K562 (cell line): Measurements from ENCODE around the gene SKOR1. TPM values are rescaled to one million over a fixed set of nuclear protein-coding genes. Genes with fewer than 3 reads are reported as not detected.

Experiments
- CEBPB ChIP-seq: fragments of 450-650 bp; IDR thresholded peaks from 2 replicates; pipeline ENCODE4 v1.6.1; 2016; ENCODE audit warnings: missing genetic modification characterization, missing compliant biosample characterization
- FOXJ3 ChIP-seq: sonication (generic); formaldehyde crosslinking; IDR thresholded peaks from 2 replicates; pipeline ENCODE4 v1.4.0; 2020; ENCODE audit warnings: mild to moderate bottlenecking, missing genetic modification reagents
- GTF2F1 ChIP-seq: IDR thresholded peaks from 2 replicates; pipeline ENCODE4 v1.6.1; 2011; ENCODE audit warnings: low read depth, low read length, improper control_type of control experiment
- HOXB6 ChIP-seq: fragments of 250-450 bp; sonication (Bioruptor Pico); IDR thresholded peaks from 2 replicates; pipeline ENCODE4 v1.5.1; 2022; ENCODE audit warnings: mild to moderate bottlenecking, borderline replicate concordance
- L3MBTL2 ChIP-seq: fragments of 450-650 bp; IDR thresholded peaks from 2 replicates; pipeline ENCODE4 v1.6.1; 2016; ENCODE audit warnings: mild to moderate bottlenecking, moderate library complexity
- PHF20 ChIP-seq: fragments of 450-650 bp; IDR thresholded peaks from 2 replicates; pipeline ENCODE4 v1.6.1; 2018; ENCODE audit not compliant: partially characterized antibody
- RBBP5 ChIP-seq: fragments of 200-600 bp; sonication (generic); IDR thresholded peaks from 2 replicates; pipeline ENCODE4 v1.6.1; 2012; ENCODE audit warnings: borderline replicate concordance, mild to moderate bottlenecking, low read length, control low read depth, inconsistent platforms; ENCODE audit not compliant: insufficient read depth, poor library complexity, severe bottlenecking
- RNF2 ChIP-seq: sonication (generic); IDR thresholded peaks from 2 replicates; pipeline ENCODE4 v1.6.1; 2016
- SRSF9 ChIP-seq: fragments of 200-400 bp; formaldehyde crosslinking; IDR thresholded peaks from 2 replicates; pipeline ENCODE4 v1.6.1; 2017; ENCODE audit warnings: low read depth, low read length, borderline replicate concordance
- STAG1 ChIP-seq: sonication (generic); formaldehyde crosslinking; IDR thresholded peaks from 2 replicates; pipeline ENCODE4 v1.5.0; 2020; ENCODE audit warnings: missing genetic modification reagents, borderline replicate concordance
- U2AF2 ChIP-seq: fragments of 200-400 bp; formaldehyde crosslinking; optimal IDR thresholded peaks from 2 replicates; pipeline ENCODE3; 2017; ENCODE audit warnings: low read depth, mild to moderate bottlenecking, low read length
- ZNF184 ChIP-seq: sonication (generic); formaldehyde crosslinking; IDR thresholded peaks from 2 replicates; pipeline ENCODE4 v1.5.0; 2020; ENCODE audit warnings: missing genetic modification reagents
- ZNF778 ChIP-seq: fragments of 450-650 bp; formaldehyde crosslinking; IDR thresholded peaks from 2 replicates; pipeline ENCODE4 v1.4.0; 2020; ENCODE audit warnings: mild to moderate bottlenecking, moderate library complexity
- polyA plus RNA-seq, 8 experiments: library from polyadenylated mRNA; depleted of rRNA in 4 of 8; stranded (reverse) in 5 of 8; unstranded in 3 of 8; fragments of >200 nt; fragmentation: Nextera tagmentation in 2 of 8; fragmentation: Illumina TruSeq in 1 of 8; extraction: Ambion mirVana in 2 of 8; extraction: Trizol in 1 of 8; gene quantifications; 2 replicates each; pipeline versions ENCODE4 v1.2.1 to v1.2.3, GENCODE V29; 2011 to 2014; ENCODE audit warnings: inconsistent platforms in 1 of 8, missing spikeins in 1 of 8
- total RNA-seq, 7 experiments: library from RNA; depleted of rRNA in 6 of 7; stranded (reverse); fragments of >200 nt in 6 of 7; fragmentation: Illumina TruSeq in 2 of 7; extraction: Trizol in 2 of 7; gene quantifications; 2 replicates each; pipeline versions ENCODE4 v1.2.1 to v1.2.3, GENCODE V29; 2011 to 2021; ENCODE audit warnings: low replicate concordance in 1 of 7
- TF ChIP-seq, protein P1 (sequence below): fragments of 250-450 bp; sonication (Bioruptor Pico); IDR thresholded peaks from 2 replicates; pipeline ENCODE4 v1.5.0; 2020; ENCODE audit warnings: mild to moderate bottlenecking
- TF ChIP-seq, protein P2 (sequence below), 2 experiments: fragments of 450-650 bp; IDR thresholded peaks; 2 replicates each; pipeline ENCODE4 v1.6.1; 2016
- TF ChIP-seq, protein P3 (sequence below): fragments of 450-650 bp; IDR thresholded peaks from 2 replicates; pipeline ENCODE4 v1.6.1; 2016
- TF ChIP-seq, protein P4 (sequence below), 2 experiments: fragments of 450-650 bp; IDR thresholded peaks; 2 replicates each; pipeline ENCODE4 v1.6.1; 2018; ENCODE audit warnings: mild to moderate bottlenecking in 2 of 2, low read depth in 1 of 2; ENCODE audit not compliant: partially characterized antibody in 2 of 2
- TF ChIP-seq, protein P5 (sequence below), 2 experiments: fragments of 200-800 bp in 1 of 2; sonication (Bioruptor generic) in 1 of 2; sonication (generic) in 1 of 2; formaldehyde crosslinking in 1 of 2; IDR thresholded peaks in 1 of 2; conservative IDR thresholded peaks in 1 of 2; 2 replicates each; pipeline versions ENCODE4 v1.5.0 to v1.6.1; 2016 to 2020; ENCODE audit warnings: missing compliant biosample characterization in 1 of 2, missing genetic modification characterization in 1 of 2, missing genetic modification reagents in 1 of 2

Gene SKOR1
- total and polyA plus RNA-seq, 9 of the 15 experiments (the other 6 are each of a cell fraction or from before 2014, with no cell fraction given): 0.04 to 0.41 (median 0.09) TPM; not detected in 3

DNA sequence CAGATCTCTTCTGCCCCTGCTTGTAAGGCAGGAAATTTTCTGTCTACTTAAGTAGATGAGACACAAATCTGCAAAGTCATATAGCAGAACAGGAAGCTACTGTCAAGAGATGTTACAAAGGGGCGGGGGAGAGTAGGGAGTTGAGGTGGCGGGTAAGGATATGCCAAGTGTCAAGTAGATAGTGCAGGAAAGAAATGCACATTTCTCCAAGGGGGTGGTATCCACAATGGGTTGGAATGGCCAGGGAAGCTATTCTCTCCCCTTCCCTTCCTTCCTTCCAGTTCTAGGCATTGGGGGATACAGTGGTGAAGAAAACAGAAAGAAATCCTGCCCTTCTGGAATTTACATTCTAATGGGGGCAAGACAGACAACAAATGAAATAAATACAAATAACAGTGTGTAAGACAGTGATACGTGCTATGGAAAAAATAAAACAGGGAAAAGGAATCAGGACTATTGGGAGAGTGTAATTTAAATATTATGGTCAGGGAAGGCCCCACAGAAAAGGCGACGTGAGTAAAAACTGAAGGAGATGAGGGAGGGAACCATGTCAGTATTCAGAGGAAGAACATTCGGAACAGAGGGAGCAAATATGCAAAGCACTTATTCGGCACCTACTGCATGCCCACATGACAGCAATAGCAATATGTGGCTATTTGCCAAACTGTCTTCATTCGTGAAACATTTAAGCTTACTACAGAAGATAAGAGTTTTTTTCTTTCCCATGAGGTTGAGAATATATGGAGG lies 57.4 kb downstream of the SKOR1 start (continued):
- TF ChIP-seq, protein P1, sequence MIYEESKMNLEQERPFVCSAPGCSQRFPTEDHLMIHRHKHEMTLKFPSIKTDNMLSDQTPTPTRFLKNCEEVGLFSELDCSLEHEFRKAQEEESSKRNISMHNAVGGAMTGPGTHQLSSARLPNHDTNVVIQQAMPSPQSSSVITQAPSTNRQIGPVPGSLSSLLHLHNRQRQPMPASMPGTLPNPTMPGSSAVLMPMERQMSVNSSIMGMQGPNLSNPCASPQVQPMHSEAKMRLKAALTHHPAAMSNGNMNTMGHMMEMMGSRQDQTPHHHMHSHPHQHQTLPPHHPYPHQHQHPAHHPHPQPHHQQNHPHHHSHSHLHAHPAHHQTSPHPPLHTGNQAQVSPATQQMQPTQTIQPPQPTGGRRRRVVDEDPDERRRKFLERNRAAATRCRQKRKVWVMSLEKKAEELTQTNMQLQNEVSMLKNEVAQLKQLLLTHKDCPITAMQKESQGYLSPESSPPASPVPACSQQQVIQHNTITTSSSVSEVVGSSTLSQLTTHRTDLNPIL: no peak
- TF ChIP-seq ZNF778 (CRISPR knock-in tag) (no peak), PHF20 (no peak), SRSF9 (no peak), RBBP5 (no peak), ZNF184 (CRISPR knock-in tag) (no peak), FOXJ3 (no peak), RNF2 (peak; percentile 66; the same call in 1 of the 2 replicates), STAG1 (no peak), GTF2F1 (no peak), U2AF2 (no peak), HOXB6 (CRISPR knock-in tag) (no peak), L3MBTL2 (no peak), CEBPB (no peak)
- TF ChIP-seq, protein P2, sequence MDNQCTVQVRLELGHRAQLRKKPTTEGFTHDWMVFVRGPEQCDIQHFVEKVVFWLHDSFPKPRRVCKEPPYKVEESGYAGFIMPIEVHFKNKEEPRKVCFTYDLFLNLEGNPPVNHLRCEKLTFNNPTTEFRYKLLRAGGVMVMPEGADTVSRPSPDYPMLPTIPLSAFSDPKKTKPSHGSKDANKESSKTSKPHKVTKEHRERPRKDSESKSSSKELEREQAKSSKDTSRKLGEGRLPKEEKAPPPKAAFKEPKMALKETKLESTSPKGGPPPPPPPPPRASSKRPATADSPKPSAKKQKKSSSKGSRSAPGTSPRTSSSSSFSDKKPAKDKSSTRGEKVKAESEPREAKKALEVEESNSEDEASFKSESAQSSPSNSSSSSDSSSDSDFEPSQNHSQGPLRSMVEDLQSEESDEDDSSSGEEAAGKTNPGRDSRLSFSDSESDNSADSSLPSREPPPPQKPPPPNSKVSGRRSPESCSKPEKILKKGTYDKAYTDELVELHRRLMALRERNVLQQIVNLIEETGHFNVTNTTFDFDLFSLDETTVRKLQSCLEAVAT (IDR thresholded peaks at IDR 0.05): no peak
- TF ChIP-seq, protein P3, sequence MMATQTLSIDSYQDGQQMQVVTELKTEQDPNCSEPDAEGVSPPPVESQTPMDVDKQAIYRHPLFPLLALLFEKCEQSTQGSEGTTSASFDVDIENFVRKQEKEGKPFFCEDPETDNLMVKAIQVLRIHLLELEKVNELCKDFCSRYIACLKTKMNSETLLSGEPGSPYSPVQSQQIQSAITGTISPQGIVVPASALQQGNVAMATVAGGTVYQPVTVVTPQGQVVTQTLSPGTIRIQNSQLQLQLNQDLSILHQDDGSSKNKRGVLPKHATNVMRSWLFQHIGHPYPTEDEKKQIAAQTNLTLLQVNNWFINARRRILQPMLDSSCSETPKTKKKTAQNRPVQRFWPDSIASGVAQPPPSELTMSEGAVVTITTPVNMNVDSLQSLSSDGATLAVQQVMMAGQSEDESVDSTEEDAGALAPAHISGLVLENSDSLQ: peak; percentile 73
- TF ChIP-seq, protein P4, sequence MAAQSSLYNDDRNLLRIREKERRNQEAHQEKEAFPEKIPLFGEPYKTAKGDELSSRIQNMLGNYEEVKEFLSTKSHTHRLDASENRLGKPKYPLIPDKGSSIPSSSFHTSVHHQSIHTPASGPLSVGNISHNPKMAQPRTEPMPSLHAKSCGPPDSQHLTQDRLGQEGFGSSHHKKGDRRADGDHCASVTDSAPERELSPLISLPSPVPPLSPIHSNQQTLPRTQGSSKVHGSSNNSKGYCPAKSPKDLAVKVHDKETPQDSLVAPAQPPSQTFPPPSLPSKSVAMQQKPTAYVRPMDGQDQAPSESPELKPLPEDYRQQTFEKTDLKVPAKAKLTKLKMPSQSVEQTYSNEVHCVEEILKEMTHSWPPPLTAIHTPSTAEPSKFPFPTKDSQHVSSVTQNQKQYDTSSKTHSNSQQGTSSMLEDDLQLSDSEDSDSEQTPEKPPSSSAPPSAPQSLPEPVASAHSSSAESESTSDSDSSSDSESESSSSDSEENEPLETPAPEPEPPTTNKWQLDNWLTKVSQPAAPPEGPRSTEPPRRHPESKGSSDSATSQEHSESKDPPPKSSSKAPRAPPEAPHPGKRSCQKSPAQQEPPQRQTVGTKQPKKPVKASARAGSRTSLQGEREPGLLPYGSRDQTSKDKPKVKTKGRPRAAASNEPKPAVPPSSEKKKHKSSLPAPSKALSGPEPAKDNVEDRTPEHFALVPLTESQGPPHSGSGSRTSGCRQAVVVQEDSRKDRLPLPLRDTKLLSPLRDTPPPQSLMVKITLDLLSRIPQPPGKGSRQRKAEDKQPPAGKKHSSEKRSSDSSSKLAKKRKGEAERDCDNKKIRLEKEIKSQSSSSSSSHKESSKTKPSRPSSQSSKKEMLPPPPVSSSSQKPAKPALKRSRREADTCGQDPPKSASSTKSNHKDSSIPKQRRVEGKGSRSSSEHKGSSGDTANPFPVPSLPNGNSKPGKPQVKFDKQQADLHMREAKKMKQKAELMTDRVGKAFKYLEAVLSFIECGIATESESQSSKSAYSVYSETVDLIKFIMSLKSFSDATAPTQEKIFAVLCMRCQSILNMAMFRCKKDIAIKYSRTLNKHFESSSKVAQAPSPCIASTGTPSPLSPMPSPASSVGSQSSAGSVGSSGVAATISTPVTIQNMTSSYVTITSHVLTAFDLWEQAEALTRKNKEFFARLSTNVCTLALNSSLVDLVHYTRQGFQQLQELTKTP (IDR thresholded peaks at IDR 0.05; ENCODE audit: low read depth in 1 of 2, partially characterized antibody in 2 of 2): no peak
- TF ChIP-seq, protein P5, sequence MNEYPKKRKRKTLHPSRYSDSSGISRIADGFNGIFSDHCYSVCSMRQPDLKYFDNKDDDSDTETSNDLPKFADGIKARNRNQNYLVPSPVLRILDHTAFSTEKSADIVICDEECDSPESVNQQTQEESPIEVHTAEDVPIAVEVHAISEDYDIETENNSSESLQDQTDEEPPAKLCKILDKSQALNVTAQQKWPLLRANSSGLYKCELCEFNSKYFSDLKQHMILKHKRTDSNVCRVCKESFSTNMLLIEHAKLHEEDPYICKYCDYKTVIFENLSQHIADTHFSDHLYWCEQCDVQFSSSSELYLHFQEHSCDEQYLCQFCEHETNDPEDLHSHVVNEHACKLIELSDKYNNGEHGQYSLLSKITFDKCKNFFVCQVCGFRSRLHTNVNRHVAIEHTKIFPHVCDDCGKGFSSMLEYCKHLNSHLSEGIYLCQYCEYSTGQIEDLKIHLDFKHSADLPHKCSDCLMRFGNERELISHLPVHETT (CRISPR knock-in tag; conservative IDR thresholded peaks at IDR 0.05 in 1 of 2, IDR thresholded peaks at IDR 0.05 in 1 of 2): no peak
